Stimulated activated CD8-positive, alpha-beta memory T cell treated with anti-CD3 and anti-CD28 coated beads, Interleukin-7, amount 100 ng/mL, for 1 hour (primary cell): ENCODE measurements around the gene NOS2.

Experiments
- DNase-seq, 2 donors: peaks; one replicate each; pipeline ENCODE4 v3.0.0-alpha.2; 2020; ENCODE audit warnings: low read depth in 2 of 2

The NOS2 gene

GRCh38 chr17:27721797-27722196 lies 78.5 kb downstream of the NOS2 start:
- DNase-seq: no peak
